Caco-2 (cell line): ENCODE data around the gene USP13. TPM values are rescaled to one million over a fixed set of nuclear protein-coding genes. Genes with fewer than 3 reads are reported as not detected.

ENCODE experiments used
- BruUV-seq: library from RNA; stranded (reverse); fragments of 400-500 nt; replicated peaks from 2 replicates; lab custom pipeline; 2021; lab: Mats Ljungman, UMichigan
- CTCF ChIA-PET: fragments of 300-600 bp; sonication (Branson Sonifier 250); formaldehyde crosslinking; loops from one replicate; lab custom pipeline; 2022; ENCODE audit warnings: antibody characterized with exemption; lab: Charles Lee
- POLR2A ChIA-PET: fragments of 300-600 bp; sonication (Branson Sonifier 250); formaldehyde crosslinking; loops from one replicate; lab custom pipeline; 2022; ENCODE audit warnings: antibody characterized with exemption; lab: Charles Lee
- DNase-seq, 2 experiments: peaks; one replicate each; pipeline versions ENCODE4 v3.0.0 to v3.0.0-alpha.2; 2020 to 2022
- H3K27me3 ChIP-seq: replicated peaks from 2 replicates; pipeline ENCODE4 v1.6.0; 2011; ENCODE audit warnings: low read length; ENCODE audit not compliant: control insufficient read depth, insufficient read depth
- H3K36me3 ChIP-seq: 2 replicates; pipeline ENCODE4 v1.5.1; 2011; ENCODE audit warnings: low read length; ENCODE audit not compliant: control insufficient read depth, insufficient read depth
- H3K4me1 ChIP-seq: fragments of 250-450 bp; sonication (Bioruptor Pico); 2 replicates; pipeline ENCODE4 v1.5.1; 2020; ENCODE audit warnings: mild to moderate bottlenecking
- H3K4me3 ChIP-seq: 2 replicates; pipeline ENCODE4 v1.5.1; 2011; ENCODE audit warnings: low read depth, mild to moderate bottlenecking, control low read depth, low read length
- H3K9me3 ChIP-seq: fragments of 250-450 bp; sonication (Bioruptor Pico); 2 replicates; pipeline ENCODE4 v1.5.1; 2020; ENCODE audit warnings: mild to moderate bottlenecking, moderate library complexity
- H3K27ac Mint-ChIP-seq: one replicate; pipeline ENCODE4 v1.8.0; 2022; ENCODE audit warnings: mixed read lengths; ENCODE audit not compliant: unreplicated experiment
- H3K27me3 Mint-ChIP-seq: one replicate; pipeline ENCODE4 v1.8.0; 2022; ENCODE audit warnings: mixed read lengths; ENCODE audit not compliant: insufficient read depth, unreplicated experiment
- H3K36me3 Mint-ChIP-seq: one replicate; pipeline ENCODE4 v1.8.0; 2022; ENCODE audit warnings: mild to moderate bottlenecking, mixed read lengths; ENCODE audit not compliant: insufficient read depth, unreplicated experiment
- H3K4me1 Mint-ChIP-seq: one replicate; pipeline ENCODE4 v1.8.0; 2022; ENCODE audit warnings: low read depth, mixed read lengths; ENCODE audit not compliant: unreplicated experiment
- H3K4me3 Mint-ChIP-seq: one replicate; pipeline ENCODE4 v1.8.0; 2022; ENCODE audit warnings: mild to moderate bottlenecking, moderate library complexity, mixed read lengths; ENCODE audit not compliant: unreplicated experiment
- H3K9me3 Mint-ChIP-seq: one replicate; pipeline ENCODE4 v1.8.0; 2022; ENCODE audit warnings: mixed read lengths; ENCODE audit not compliant: unreplicated experiment
- intact Hi-C: fragments of 100-400 bp; cut with micrococcal nuclease; formaldehyde crosslinking; loops from one replicate; pipeline ENCODE4 v1.10.0; 2022; ENCODE audit not compliant: unreplicated experiment
- total RNA-seq: library from RNA; stranded (reverse); gene quantifications from 2 replicates; pipeline ENCODE4 v1.2.3, GENCODE V29; 2022
- TF ChIP-seq, protein P1 (sequence below), 2 experiments: fragments of 200-600 bp in 1 of 2; IDR thresholded peaks; 1 replicate in 1 of 2; 2 replicates in 1 of 2; pipeline versions ENCODE4 v1.5.1 to v1.8.0; 2011 to 2022; ENCODE audit warnings: antibody characterized with exemption in 1 of 2, control low read depth in 1 of 2, inconsistent platforms in 1 of 2, low read depth in 1 of 2, low read length in 1 of 2, mild to moderate bottlenecking in 1 of 2, moderate library complexity in 1 of 2; ENCODE audit not compliant: insufficient read depth in 1 of 2, severe bottlenecking in 1 of 2, unreplicated experiment in 1 of 2

USP13 gene
- total RNA-seq, 1 experiment from 2014 or later, result 16.2 TPM

DNA sequence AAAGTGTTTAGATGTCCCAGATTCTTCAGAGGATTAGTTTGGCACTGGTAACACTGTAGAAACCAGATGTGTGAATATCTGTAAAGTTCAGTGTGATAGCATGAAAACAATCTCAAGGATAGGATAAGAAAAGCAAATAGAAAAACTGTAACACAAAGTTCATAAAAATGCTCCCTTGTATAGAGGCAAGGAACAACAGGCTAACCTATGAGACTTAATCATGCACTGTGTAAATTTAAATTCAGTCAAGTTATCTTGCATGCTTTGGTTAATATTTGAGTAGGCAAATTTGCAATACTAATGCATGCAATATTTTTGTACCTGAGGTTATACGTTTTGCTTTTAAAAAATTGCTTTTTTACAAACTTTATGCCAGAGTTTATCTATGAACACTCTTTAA lies 144.4 kb downstream of the USP13 start:
- no peak overlapping the region for H3K27ac Mint-ChIP-seq
- H3K9me3 ChIP-seq, result no peaks in the 10 kb centered on the region
- peaks cover 9% of the 10 kb centered on the region for H3K4me1 Mint-ChIP-seq
- no peak overlapping the region for H3K4me3 ChIP-seq
- no peaks in the 10 kb centered on the region for H3K27me3 ChIP-seq
- POLR2A ChIA-PET, result no interaction called here
- H3K27me3 Mint-ChIP-seq, result no peaks in the 10 kb centered on the region
- TF ChIP-seq, protein P1, sequence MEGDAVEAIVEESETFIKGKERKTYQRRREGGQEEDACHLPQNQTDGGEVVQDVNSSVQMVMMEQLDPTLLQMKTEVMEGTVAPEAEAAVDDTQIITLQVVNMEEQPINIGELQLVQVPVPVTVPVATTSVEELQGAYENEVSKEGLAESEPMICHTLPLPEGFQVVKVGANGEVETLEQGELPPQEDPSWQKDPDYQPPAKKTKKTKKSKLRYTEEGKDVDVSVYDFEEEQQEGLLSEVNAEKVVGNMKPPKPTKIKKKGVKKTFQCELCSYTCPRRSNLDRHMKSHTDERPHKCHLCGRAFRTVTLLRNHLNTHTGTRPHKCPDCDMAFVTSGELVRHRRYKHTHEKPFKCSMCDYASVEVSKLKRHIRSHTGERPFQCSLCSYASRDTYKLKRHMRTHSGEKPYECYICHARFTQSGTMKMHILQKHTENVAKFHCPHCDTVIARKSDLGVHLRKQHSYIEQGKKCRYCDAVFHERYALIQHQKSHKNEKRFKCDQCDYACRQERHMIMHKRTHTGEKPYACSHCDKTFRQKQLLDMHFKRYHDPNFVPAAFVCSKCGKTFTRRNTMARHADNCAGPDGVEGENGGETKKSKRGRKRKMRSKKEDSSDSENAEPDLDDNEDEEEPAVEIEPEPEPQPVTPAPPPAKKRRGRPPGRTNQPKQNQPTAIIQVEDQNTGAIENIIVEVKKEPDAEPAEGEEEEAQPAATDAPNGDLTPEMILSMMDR (IDR thresholded peaks at IDR 0.05; ENCODE audit: insufficient read depth in 1 of 2, low read depth in 1 of 2, low read length in 1 of 2, severe bottlenecking in 1 of 2, unreplicated experiment in 1 of 2), result no peak
- intact Hi-C loops, result loop anchor here (2.0 kb wide), 1 partner anchor 20 kb away; no protein-coding TSS in a partner anchor
- DNase-seq, result no peak
- CTCF ChIA-PET, result interaction anchor here (1.1 kb wide), 1 partner anchor 29 kb away, joined by 3 read pairs; no protein-coding TSS in a partner anchor
- no TSS peak for BruUV-seq
- H3K36me3 ChIP-seq, result no peaks in the 10 kb centered on the region
- H3K9me3 Mint-ChIP-seq, result no peaks in the 10 kb centered on the region
- peaks cover 6% of the 10 kb centered on the region for H3K36me3 Mint-ChIP-seq
- no peak overlapping the region for H3K4me3 Mint-ChIP-seq
- H3K4me1 ChIP-seq, result peaks cover 14% of the 10 kb centered on the region

DNA sequence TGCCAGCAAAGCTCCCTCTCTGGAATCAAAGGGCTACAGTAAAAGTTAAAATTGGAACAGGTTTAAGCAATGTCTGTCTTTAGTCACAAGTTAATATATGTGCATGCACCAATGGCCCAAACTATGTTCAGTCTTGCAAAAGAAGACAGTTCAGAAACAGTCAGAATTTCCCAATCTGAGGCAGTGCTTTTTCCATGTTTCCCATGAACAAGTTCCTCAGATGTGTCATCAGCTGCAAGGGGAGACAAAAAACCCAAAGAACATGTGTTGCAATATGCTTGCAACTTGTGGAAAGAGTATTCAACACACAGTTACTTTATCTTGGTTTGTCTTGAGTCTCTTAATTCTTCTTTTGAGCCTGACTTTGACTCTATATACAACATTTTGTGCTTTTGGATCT lies 148.4 kb downstream of the USP13 start:
- no TSS peak for BruUV-seq
- peaks cover 14% of the 10 kb centered on the region for H3K4me1 ChIP-seq
- H3K36me3 ChIP-seq, result no peaks in the 10 kb centered on the region
- no peaks in the 10 kb centered on the region for H3K27me3 Mint-ChIP-seq
- H3K9me3 Mint-ChIP-seq, result no peaks in the 10 kb centered on the region
- peaks cover 5% of the 10 kb centered on the region for H3K4me1 Mint-ChIP-seq
- ChIA-PET POLR2A (no interaction called here), CTCF (no interaction called here)
- no peak overlapping the region for H3K27ac Mint-ChIP-seq
- TF ChIP-seq, protein P1 (IDR thresholded peaks at IDR 0.05; ENCODE audit: insufficient read depth in 1 of 2, low read depth in 1 of 2, low read length in 1 of 2, severe bottlenecking in 1 of 2, unreplicated experiment in 1 of 2), result no peak
- H3K27me3 ChIP-seq, result no peaks in the 10 kb centered on the region
- peak in 1 of 2 experiments; percentile 22 for DNase-seq
- intact Hi-C loops, result no loop called here
- no peaks in the 10 kb centered on the region for H3K9me3 ChIP-seq
- H3K4me3 Mint-ChIP-seq, result no peak overlapping the region
- H3K4me3 ChIP-seq, result no peak overlapping the region
- H3K36me3 Mint-ChIP-seq, result peaks cover 4% of the 10 kb centered on the region

DNA sequence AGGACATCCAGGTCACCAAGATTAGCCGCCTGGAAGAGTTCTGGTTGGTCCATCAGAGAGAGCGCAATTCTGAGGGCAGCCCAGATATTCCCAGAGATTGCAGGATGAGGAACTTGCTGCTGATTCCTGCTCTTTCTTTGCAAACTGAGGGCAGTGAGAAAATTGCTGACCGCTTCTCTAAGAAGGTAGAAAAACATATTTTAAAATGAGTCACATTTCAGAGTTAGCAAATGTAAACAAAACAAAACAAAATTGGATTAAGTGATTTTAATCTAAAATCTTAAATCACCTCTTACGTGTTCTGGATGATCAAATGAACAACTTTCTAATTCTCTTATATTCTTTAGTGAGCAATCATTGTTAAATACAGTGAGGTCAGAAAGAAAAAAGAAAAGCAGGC lies 149.0 kb downstream of the USP13 start:
- DNase-seq, result no peak
- H3K27ac Mint-ChIP-seq, result no peak overlapping the region
- H3K36me3 Mint-ChIP-seq, result no peaks in the 10 kb centered on the region
- no TSS peak for BruUV-seq
- CTCF ChIA-PET, result no interaction called here
- no peak overlapping the region for H3K4me3 Mint-ChIP-seq
- no peaks in the 10 kb centered on the region for H3K4me1 Mint-ChIP-seq
- no peaks in the 10 kb centered on the region for H3K27me3 Mint-ChIP-seq
- H3K9me3 ChIP-seq, result no peaks in the 10 kb centered on the region
- H3K4me3 ChIP-seq, result no peak overlapping the region
- H3K36me3 ChIP-seq, result no peaks in the 10 kb centered on the region
- intact Hi-C loops, result no loop called here
- TF ChIP-seq, protein P1 (IDR thresholded peaks at IDR 0.05; ENCODE audit: insufficient read depth in 1 of 2, low read depth in 1 of 2, low read length in 1 of 2, severe bottlenecking in 1 of 2, unreplicated experiment in 1 of 2), result no peak
- H3K4me1 ChIP-seq, result peaks cover 10% of the 10 kb centered on the region
- POLR2A ChIA-PET, result no interaction called here
- no peaks in the 10 kb centered on the region for H3K27me3 ChIP-seq
- no peaks in the 10 kb centered on the region for H3K9me3 Mint-ChIP-seq
